ENCODE measurements around the gene PRMT2.
"Not testable (repeated sequence)": the region's sequence is repeated elsewhere in the genome, so short reads cannot be mapped to it uniquely, and the experiment has no call there.

Gene PRMT2

DNA sequence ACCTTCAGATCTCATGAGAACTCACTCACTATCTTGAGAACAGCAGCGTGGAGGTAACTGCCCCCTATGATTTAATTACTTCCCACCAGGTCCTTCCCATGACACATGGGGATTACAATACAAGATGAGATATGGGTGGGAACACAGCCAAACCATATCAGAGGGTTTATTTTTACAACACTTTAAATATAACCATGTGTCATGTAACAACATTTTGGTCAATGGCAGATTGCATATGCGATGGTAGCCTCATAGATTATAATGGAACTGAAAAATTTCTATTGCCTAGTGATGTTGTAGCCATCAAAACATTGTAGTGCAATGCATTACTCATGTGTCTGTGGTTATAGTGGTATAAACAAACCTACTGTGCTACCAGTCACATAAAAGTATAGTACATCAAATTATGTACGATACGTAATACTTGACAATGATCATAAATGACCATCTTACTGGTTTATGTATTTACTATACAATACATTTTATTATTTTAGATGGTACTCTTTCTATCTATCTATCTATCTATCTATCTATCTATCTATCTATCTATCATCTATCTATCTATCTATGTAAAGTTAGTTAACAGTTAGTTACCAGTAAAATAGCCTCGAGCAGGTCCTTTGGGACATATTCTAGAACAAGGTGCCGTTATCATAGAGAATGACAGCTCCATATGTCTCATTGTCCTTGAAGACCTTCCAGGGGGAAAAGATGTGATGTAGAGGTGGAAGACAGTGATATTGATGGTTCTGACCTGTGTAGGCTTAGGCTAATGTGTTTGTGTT, 18.0 kb upstream of the PRMT2 start:
- no peak for DNase-seq (ENCODE audit: low read depth)

DNA sequence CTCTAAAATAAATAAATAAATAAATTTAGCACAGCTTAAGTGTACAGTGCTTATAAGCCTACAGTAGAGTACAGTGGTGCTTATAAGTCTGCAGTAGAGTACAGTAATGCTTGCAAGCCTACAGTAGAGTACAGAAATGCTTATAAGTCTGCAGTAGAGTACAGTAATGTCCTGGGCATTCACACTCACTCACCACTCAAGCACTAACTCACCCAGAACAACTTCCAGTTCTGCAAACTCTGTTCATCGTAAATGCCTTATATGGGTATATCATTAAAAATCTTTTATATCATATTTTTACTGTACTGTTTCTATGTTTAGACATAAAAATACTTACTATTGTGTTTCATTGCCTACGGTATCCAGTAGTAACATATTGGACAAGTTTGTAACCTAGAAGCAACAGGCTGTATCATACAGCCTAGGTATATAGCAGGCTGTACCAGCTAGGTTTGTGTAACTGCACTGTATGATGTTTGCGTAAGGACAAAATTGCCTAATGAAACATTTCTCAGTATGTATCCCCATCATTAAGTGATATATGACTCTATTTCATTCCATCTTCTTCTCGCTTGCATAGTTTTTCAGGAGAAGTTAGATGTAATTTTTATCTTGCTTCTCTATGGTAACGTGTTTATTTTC, 16.6 kb upstream of the PRMT2 start:
- no peak for DNase-seq (ENCODE audit: low read depth)

DNA sequence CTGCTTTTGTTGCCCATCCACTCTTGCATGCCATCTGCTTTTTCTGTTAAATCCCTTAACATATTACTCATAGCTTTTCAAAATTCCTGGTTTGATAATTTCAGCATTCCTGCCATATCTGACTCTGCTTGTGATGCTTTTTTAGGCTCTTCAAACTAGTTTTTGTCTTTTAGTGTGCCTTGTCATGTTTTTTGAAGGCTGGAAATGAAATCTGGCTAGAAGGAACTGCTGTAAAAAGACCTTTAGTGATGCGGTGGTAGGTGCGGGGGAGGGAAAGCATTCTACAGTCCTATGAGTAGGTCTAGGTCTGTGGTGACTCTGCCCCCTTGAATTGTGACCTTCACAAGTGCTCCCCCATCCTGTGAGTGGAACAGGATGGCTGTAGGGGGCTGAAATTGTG, 15.6 kb upstream of the PRMT2 start:
- no peak for DNase-seq (ENCODE audit: low read depth)

DNA sequence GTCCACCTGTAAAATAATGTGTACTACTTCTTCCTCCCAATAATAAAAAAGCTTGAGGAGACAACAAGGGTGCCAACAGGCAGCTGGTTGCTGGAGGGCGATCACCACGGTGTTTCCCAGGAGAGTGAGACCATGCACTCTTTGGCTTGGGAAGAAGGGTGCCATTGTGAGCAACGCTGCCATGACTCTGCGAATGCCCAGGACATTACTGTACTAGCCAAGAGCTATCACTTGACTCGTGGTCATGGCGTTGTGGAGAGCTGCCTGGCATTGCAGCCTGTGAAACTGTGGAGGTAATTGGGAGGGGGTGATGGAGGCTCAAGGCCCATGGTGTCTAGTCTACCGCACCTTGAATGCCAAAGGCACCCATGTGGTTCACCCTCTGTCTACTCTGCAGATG, 14.6 kb upstream of the PRMT2 start:
- DNase-seq (ENCODE audit: low read depth): no peak

DNA sequence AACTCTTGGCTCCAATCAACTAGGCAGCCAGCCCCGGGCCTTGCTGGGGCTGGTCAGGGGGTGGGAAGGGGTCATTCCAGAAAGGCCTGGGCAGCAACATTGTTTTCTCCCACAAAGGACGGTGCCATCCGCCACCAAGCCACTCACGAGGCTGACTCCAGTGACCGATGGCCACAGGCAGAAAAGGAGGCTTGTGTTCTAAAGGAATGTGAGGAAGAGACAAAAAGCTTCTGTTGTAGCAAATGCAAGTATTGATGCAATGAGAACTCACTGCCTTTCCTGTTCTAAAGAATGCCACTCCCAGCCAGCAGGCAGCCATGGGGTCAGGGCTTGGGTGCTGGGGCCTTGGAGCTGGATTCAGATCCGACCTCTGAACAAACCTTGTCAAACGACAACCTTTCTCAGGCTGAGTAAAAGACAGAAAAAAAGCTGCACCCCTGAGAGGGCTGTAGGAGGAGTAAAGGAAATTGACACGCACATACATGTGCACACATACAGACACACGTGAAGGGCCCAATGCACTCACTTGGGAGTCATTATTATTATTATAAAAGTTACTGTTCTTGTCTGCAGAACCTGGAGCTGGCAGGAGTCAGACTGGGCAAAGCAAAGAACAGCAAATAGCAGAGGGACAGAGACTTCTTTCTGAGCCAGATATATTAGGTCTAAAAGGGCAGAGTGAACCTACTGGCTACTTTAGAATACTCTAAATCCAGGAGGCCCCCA, 13.9 kb upstream of the PRMT2 start:
- no peak for DNase-seq (ENCODE audit: low read depth)

DNA sequence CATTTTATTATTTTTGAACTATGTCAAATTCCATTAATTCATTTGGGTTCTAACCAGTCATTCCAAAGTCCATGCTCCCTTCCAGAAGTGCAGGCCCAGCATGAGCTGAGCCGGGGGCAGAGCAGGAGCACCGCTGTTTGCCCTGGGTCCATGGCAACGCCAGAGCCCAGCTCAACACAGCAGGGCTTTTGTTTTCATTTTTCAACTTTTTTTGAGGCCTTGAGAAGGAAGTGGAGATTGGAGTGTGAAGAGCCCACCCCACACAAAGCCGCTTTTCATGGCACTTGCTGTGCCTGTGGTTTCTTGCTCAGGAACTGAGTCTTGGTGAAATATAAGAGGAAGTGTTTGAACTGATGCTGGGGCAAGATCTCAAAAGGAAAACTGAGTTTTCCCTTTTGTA, 13.2 kb upstream of the PRMT2 start:
- no peak for DNase-seq (ENCODE audit: low read depth)

DNA sequence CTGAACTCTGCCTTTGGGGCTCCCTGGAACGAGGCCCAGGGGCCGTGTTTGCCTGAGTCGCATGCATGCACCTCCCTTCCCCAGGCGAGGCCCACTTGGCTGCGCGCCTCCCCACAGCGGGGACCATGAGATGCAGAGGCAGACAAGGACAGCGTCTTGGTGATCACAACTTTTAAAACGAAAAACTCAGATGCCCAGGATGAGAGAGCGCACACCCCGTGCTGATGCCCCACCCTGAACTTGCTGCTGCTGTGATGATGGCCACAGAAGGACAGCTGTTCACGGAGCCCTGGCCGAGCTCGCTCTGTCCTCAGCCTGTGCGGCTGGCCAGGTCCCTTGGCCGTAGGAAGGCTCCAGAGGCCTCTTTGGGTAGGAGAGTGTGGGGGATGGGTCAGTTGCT, 11.4 kb upstream of the PRMT2 start:
- no peak for DNase-seq (ENCODE audit: low read depth)

DNA sequence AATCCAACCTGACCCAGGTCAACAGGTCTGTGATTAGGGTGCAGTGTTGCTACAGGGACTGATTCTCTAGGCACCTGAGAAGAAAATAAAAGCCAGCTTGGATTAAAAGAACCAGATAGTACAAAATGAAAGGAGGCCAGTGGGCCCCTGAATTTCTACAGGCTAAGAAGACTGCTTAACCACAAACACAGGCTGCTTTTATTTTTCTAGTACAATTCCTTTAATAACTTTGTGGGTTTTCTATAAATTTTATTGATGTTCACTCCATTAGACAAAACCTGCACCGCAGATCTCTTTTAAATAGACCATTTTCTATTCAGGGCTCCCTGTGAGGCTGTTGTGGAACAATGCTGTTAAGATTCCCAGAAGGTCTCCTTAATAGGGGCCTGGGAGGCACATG, 9.7 kb upstream of the PRMT2 start:
- no peak for DNase-seq (ENCODE audit: low read depth)

DNA sequence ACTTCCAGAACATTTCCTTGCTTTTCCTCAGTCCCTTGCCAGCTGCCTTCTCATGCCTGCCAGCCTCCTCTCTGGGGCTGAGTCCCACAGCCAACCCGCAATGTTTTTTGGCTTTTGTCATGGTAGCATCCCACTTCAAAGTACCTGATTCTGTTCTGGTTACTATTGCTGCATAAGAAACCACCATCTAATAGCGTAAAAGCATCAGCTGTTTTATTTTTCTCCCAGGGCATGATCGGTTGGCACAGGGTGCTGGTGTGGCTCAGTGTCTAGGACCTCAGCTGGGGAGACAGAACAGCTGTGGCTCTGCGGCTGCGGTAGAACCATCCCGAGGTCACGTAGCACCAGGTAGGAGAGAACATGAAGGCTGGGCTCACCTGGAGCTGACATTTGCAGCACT, 8.9 kb upstream of the PRMT2 start:
- DNase-seq (ENCODE audit: low read depth): no peak

DNA sequence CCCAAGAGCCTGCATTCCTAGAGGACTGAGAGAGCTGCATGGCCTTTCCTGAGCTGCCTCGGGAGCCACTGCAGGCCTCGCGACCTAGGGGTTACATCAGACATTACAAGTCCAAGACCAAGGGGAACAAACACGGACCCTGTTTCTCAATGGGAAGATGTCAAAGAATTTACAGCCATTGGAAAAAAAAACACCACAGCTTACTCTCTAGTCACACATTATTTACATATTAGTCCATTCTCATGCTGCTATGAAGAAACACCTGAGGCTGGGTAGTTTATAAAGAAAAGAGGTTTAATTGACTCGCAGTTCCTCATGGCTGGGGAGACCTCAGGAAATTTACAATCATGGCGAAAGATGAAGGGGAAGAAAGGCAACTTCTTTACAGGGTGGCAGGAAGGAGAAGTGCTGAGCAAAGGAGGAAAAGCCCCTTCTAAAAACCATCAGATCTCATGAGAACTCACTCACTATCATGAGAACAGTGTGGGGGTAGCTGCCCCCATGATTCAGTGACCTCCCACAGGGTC, 8.4 kb upstream of the PRMT2 start:
- DNase-seq (ENCODE audit: low read depth): no peak

DNA sequence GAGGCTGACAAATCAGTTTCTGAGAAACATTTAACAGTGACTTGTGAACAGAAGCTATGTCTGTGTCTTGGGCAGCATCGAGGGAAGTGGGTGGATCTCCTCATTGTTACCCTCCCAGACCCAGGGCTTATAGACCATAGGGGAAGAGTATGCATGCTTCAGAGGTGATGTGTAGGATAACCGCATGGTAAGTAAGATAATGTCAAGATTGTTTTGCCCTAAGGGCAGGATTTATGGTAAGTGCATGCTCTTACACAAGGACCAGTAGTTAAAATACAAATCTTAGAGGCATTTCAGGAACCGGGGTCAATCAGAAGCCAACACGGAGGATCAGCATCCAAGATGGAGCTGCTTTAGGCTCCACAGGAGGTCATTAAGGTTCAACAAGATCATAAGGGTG, 7.7 kb upstream of the PRMT2 start:
- no peak for DNase-seq (ENCODE audit: low read depth)

DNA sequence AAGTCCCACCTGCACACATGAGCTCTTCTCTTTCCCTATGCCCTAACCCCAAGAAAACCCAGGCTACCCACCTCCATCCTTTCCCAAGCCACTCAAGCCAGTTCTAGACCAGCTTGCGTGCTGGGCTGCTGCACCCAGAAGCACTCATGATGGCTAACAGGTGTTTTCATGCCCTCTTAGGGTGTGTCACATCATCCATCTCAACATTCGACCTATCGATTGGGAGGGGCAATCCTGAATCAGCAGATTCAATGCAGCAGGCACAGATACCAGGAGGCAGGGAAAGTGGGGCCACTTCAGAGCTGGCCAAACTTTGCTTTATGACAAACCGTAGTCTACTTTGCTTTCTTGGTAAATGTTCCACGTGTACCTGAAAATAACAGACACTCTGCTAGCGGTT, 6.6 kb upstream of the PRMT2 start:
- DNase-seq (ENCODE audit: low read depth): no peak

DNA sequence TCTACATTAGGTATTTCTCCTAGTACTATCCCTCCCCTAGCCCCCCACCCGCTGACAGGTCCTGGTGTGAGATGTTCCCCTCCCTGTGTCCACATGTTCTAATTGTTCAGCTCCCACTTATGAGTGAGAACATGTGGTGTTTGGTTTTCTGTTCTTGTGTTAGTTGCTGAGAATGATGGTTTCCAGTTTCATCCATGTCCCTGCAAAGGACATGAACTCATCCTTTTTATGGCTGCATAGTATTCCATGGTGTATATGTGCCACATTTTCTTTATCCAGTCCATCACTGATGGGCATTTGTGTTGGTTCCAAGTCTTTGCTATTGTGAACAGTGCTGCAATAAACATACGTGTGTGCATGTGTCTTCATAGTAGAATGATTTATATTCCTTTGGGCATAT, 4.6 kb upstream of the PRMT2 start:
- not testable (repeated sequence) for DNase-seq (ENCODE audit: low read depth)

DNA sequence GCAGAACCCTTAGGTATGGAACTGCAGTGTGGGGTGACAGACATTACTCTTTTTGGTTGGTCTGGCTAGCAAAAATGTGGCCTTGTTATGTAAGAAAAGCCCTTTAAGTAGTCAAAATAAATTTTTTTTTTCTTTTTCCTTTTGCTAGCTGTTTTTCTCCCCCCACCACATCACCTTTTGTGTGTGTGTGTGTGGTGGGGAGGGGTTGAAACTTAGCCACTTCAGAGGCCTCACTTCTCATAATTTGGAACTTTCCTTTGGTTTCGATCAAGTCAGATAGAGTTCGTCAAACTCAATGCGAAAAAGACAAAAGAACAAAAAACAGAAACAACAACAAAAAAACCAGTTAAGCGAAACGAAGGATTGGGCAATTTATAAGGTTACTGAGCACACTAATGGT, 1.9 kb upstream of the PRMT2 start:
- DNase-seq (ENCODE audit: low read depth): peak; percentile 57

DNA sequence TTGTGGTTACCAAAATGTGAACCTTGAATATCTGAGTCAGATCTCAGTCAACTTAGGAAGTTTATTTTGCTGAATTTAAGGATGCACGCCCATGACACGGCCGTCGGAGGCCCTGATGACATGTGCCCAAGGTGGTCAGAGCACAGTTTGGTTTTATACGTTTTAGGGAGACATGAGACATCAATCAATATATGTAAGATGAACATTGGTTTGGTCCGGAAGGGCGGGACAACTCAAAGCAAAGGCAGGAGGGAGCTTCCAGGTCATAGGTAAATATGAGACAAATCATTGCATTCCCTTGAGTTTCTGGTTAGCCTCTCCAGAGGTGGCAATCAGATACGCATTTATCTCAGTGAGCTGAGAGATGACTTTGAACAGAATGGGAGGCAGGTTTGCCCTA, 1.0 kb upstream of the PRMT2 start:
- DNase-seq (ENCODE audit: low read depth): no peak

DNA sequence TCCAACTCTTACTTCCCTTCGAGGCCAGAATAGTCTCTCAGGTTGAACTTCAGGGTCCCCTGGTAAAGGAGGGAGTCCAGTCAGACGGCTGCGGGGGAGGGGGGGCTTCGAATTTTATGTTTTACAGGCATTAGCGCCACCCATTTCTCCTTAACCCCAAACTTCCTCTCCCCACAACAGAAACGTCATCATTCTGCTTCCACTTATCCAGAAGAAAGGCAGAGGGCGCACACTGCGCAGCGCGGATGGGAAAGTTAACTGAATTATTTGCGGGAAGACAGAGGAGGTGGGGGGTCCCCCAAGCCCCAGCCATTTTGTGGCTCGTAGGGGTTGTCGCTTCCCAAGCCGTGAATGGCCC, 529 bp upstream of the PRMT2 start:
- peak; percentile 80 for DNase-seq (ENCODE audit: low read depth)

DNA sequence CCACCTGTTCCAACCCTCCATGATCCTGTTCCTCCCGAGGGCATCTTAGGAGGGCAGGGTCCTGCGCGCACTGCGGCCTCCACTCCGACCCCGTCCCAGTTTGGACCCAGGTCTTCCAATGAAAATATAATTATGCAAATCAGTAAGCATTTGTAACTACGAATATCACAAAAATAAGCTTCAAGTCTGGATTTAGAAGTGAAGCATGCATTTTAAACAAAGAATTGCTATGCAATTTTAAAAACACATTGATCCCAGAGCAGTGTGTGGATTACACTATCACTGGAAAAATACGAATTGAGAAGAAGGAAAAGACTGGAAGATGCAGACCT, 673 bp downstream of the PRMT2 start:
- DNase-seq (ENCODE audit: low read depth): no peak

DNA sequence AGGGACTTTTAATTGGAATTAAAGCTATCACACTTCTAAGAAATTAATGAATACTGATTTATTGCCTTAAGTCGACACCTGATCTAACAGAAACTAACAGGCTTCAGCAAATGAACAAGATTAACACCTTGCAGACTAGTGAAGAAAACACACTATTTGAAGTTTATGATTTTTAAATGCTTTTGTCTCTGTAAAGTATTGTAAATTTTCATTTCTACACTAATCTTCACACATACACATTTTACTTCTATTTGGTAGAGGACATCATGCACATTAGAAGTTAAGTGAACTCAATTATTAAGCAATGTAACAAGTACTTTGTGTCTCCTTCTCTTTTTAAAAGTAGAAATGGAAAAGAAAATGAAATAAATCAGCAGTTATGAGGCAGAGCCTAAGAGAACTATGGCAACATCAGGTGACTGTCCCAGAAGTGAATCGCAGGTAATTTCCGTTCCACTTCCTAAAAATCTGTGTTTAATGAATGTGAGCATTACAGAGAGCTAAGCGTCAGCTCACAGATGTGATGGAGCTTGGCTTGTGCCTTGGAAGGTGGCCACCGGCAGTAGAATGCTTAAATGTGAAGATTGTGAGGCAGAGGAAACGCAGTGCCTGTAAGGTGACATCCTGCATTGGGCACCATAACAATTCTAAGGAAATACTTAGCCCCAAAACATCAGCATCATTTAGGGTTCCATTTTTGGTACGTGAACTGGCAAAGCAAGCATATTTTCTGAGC, 1.2 kb downstream of the PRMT2 start:
- DNase-seq (ENCODE audit: low read depth): no peak

DNA sequence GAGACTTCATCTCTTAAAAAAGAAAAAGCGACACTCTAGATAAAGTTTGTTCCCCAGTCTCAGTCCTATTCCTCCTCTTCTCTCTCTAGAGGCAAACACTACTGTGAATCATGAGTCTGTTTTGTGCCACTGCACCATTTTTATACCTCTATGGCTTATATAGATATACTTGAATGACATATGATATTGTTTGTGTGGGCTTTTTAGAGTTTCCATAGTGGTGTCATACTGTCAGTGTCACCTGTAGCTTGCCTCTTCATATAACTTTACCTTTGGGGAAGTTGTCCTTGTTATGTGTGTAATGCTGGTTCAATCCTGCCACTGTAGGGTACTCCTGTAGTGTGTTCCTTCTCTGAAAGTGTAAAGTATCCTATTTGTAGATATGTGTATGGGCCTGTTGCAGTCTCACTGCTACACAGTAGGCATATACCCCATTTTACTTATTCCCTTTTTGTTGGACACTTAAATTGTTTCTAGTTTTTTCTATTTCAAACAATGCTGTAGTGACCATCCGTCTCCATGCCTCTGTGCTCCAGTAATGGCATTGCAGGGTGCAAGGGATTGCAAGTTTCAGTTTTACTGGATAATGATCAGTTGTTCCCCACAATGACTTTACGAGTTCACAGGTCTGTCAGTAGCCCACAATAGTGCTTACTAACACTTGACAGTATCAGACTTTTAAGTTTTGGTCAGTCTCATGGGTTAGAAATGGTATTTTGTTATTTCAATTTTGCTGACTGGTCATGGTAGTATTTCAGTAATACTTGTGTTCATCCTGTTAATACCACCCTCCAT, 2.7 kb downstream of the PRMT2 start:
- DNase-seq (ENCODE audit: low read depth): no peak

DNA sequence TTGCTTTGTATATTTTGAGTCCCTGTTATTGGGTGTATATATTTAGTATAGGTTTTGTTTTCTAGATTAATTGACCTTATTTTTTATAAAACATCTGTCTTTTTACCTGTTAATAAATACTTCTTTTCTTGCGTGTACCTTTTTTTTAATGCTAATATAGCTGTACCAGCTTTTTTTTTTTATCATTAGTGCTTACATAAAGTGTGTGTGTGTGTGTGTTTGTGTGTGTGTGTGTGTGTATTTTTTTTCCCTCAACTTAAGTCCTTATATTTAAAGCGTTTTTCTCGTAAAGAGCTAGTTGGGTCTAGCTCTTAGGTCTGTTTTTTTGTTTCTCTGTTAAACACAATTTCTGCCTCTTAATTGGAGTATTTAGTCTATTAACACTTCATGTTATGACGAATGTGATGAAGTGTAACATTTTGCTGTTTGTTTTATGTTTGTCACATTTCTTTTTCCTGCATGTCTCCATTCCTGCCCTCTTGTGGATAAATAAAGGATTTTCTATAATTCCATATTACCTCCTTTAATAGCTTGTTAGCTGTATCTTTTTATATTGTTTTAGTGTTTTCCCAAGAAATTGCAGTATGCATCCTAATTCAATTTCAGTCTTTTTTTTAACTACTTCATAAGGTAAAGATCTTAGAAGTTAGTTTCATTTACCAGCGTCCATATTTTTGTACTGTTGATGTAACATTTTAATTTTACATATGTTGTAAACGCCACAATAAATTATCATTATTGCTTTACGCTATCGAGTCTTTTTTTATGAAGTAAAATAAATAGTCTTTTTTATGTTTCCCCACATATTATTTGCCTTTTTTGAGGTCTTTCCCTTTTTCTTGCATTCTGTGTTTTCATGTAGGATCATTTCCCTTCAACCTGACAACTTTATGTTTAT, 4.3 kb downstream of the PRMT2 start:
- peak; percentile 24 for DNase-seq (ENCODE audit: low read depth)

DNA sequence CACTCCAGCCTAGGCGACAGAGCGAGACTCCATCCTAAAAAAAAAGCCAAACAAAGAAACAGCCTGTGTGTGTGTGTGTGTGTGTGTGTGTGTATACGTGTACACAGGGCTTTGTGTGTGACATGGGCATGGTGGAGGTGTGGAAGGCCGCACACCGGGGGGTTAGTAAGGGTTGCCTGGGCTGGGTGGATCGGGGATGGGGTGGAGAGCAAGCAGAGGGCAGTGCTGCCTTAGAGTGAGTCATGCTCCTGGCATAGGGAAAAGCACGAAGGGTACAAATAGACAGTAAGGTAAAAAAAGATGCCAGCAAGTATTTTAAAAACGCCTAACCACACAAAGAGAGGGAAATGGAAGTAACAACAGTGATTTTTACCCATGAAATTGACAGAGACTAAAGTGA, 6.2 kb downstream of the PRMT2 start:
- no peak for DNase-seq (ENCODE audit: low read depth)
